Suprapubic skin (tissue), 4 donors: ENCODE data around the gene HERC3. TPM values are rescaled to one million over a fixed set of nuclear protein-coding genes. Genes with fewer than 3 reads are reported as not detected.
A peak's percentile ranks its signal among the peaks of the same experiment; 100 is the strongest.

Experiments
- DNase-seq, 2 donors: peaks; one replicate each; pipeline ENCODE4 v3.0.0-alpha.2; 2019; ENCODE audit warnings: low spot score in 2 of 2
- H3K27ac ChIP-seq: fragments of 200-600 bp; sonication (generic); one replicate; pipeline ENCODE4 v1.5.1; 2019
- H3K27me3 ChIP-seq: fragments of 200-600 bp; sonication (generic); one replicate; pipeline ENCODE4 v1.5.1; 2019
- H3K36me3 ChIP-seq: fragments of 200-600 bp; sonication (generic); one replicate; pipeline ENCODE4 v1.5.1; 2019
- H3K4me1 ChIP-seq: fragments of 200-600 bp; sonication (generic); one replicate; pipeline ENCODE4 v1.5.1; 2019
- H3K4me3 ChIP-seq: fragments of 200-600 bp; sonication (generic); one replicate; pipeline ENCODE4 v1.5.1; 2019; ENCODE audit warnings: mild to moderate bottlenecking
- H3K9me3 ChIP-seq: fragments of 200-600 bp; sonication (generic); one replicate; pipeline ENCODE4 v1.5.1; 2019
- CTCF ChIP-seq, 2 donors: fragments of 200-600 bp in 1 of 2; fragments of 450-650 bp in 1 of 2; sonication (generic) in 1 of 2; IDR thresholded peaks; one replicate each; pipeline ENCODE4 v1.5.1; 2016 to 2019; ENCODE audit warnings: antibody characterized with exemption in 2 of 2, mild to moderate bottlenecking in 1 of 2, moderate library complexity in 1 of 2
- EP300 ChIP-seq: sonication (generic); formaldehyde crosslinking; IDR thresholded peaks from one replicate; pipeline ENCODE4 v1.6.1; 2017; ENCODE audit warnings: antibody characterized with exemption
- POLR2A ChIP-seq, 2 donors: fragments of 450-650 bp; IDR thresholded peaks; one replicate each; pipeline ENCODE4 v1.6.1; 2017; ENCODE audit warnings: antibody characterized with exemption in 2 of 2, mild to moderate bottlenecking in 2 of 2, moderate library complexity in 2 of 2
- POLR2AphosphoS5 ChIP-seq, 3 donors: sonication (generic); formaldehyde crosslinking; IDR thresholded peaks; one replicate each; pipeline ENCODE4 v1.6.1; 2017; ENCODE audit warnings: antibody characterized with exemption in 3 of 3
- WGBS: methylation state at CpG from one replicate; pipeline ENCODE4 v1.1.5; 2018; 5-methylcytosine and 5-hydroxymethylcytosine counted together
- total RNA-seq, 4 donors: library from RNA; depleted of rRNA; stranded (reverse); fragments of >200 nt; gene quantifications; one replicate each; pipeline ENCODE4 v1.1.0, GENCODE V29; 2016

Gene HERC3
- total RNA-seq, 4 donors from 2014 or later, result 41.6 to 110 (median 48.0) TPM

- H3K4me1 ChIP-seq, result peaks cover 16% of the 10 kb centered on the region
- TF ChIP-seq EP300, result no peak
- TF ChIP-seq POLR2A (IDR thresholded peaks at IDR 0.05), result no peak
- TF ChIP-seq CTCF (IDR thresholded peaks at IDR 0.05), result no peak
- no peak for TF ChIP-seq POLR2AphosphoS5 (IDR thresholded peaks at IDR 0.05)
- H3K4me3 ChIP-seq, result no peak overlapping the region
- H3K27ac ChIP-seq, result no peak overlapping the region
- DNase-seq, result no peak
- no peaks in the 10 kb centered on the region for H3K27me3 ChIP-seq
- 100% methylated on average over 1 of the region's 1 CpG for WGBS
- no peaks in the 10 kb centered on the region for H3K9me3 ChIP-seq
- peaks cover 12% of the 10 kb centered on the region for H3K36me3 ChIP-seq
Observed at GRCh38 chr4:88755454-88755853, 163.2 kb downstream of the HERC3 start.

GRCh38 chr4:88756149-88756548 lies 163.9 kb downstream of the HERC3 start:
- H3K4me1 ChIP-seq, result peaks cover 16% of the 10 kb centered on the region
- WGBS, result 58% methylated on average over 5 of the region's 5 CpGs
- no peak for DNase-seq
- H3K27me3 ChIP-seq, result no peaks in the 10 kb centered on the region
- no peak for TF ChIP-seq POLR2AphosphoS5 (IDR thresholded peaks at IDR 0.05)
- TF ChIP-seq CTCF (IDR thresholded peaks at IDR 0.05), result no peak
- TF ChIP-seq EP300, result no peak
- no peak for TF ChIP-seq POLR2A (IDR thresholded peaks at IDR 0.05)
- H3K4me3 ChIP-seq, result no peak overlapping the region
- no peak overlapping the region for H3K27ac ChIP-seq
- H3K36me3 ChIP-seq, result peaks cover 6% of the 10 kb centered on the region
- no peaks in the 10 kb centered on the region for H3K9me3 ChIP-seq

GRCh38 chr4:88757067-88757466 lies 164.8 kb downstream of the HERC3 start:
- TF ChIP-seq POLR2AphosphoS5 (IDR thresholded peaks at IDR 0.05), result no peak
- Histone ChIP-seq H3K36me3 (peaks cover 4% of the 10 kb centered on the region), H3K9me3 (no peaks in the 10 kb centered on the region), H3K4me1 (peaks cover 16% of the 10 kb centered on the region), H3K27ac (no peak overlapping the region), H3K4me3 (no peak overlapping the region), H3K27me3 (no peaks in the 10 kb centered on the region)
- no peak for DNase-seq

GRCh38 chr4:88757776-88758175 lies 165.5 kb downstream of the HERC3 start:
- Histone ChIP-seq H3K4me3 (peak overlapping the region; percentile 28), H3K4me1 (peaks cover 16% of the 10 kb centered on the region), H3K27ac (no peak overlapping the region), H3K27me3 (no peaks in the 10 kb centered on the region), H3K36me3 (peaks cover 9% of the 10 kb centered on the region), H3K9me3 (no peaks in the 10 kb centered on the region)
- TF ChIP-seq CTCF (IDR thresholded peaks at IDR 0.05) (no peak), EP300 (no peak), POLR2AphosphoS5 (IDR thresholded peaks at IDR 0.05) (no peak), POLR2A (IDR thresholded peaks at IDR 0.05) (no peak)
- DNase-seq, result no peak
- WGBS, result 86% methylated on average over 6 of the region's 6 CpGs

Other genes starting within 250 kb of the HERC3 start
- 1 to 10 TPM; 2.7 to 7.9 (median 3.1) TPM for gene HERC6, start 213.6 kb upstream of the HERC3 start, total RNA-seq
- gene HERC5, start 135.4 kb upstream of the HERC3 start, total RNA-seq, result 1 to 10 TPM; 1.1 to 2.8 (median 1.8) TPM
- gene PYURF, start 68.7 kb upstream of the HERC3 start, total RNA-seq, result 10 to 100 TPM; 52.0 to 88.9 (median 82.2) TPM
- gene NAP1L5, start 105.3 kb downstream of the HERC3 start, total RNA-seq, result 1 to 10 TPM; 1.1 to 2.4 (median 2.0) TPM